ENCODE data around the gene ST6GALNAC5. TPM values are rescaled to one million over a fixed set of nuclear protein-coding genes. Genes with fewer than 3 reads are reported as not detected.

ST6GALNAC5 gene
- total and polyA plus RNA-seq, 9 donors: 2.9 to 21.0 (median 9.9) TPM

- Histone ChIP-seq H3K9me3 (no peaks in the 10 kb centered on the region), H3K4me1 (ENCODE audit: insufficient read depth) (no peaks in the 10 kb centered on the region), H3K36me3 (no peaks in the 10 kb centered on the region), H3K27ac (no peak overlapping the region), H3K4me3 (no peak overlapping the region), H3K27me3 (no peaks in the 10 kb centered on the region)
- intact Hi-C loops (cut with DNase I): no loop called here
- no peak for TF ChIP-seq CTCF (IDR thresholded peaks at IDR 0.05)
- TF ChIP-seq POLR2A (IDR thresholded peaks at IDR 0.05): no peak
- TF ChIP-seq EP300 (IDR thresholded peaks at IDR 0.05): no peak
- WGBS, 3 donors: 83 to 84% (median 84%) methylated on average over 2 of the region's 2 CpGs
- DNase-seq: no peak
Measured at GRCh38 chr1:76861149-76861548, 6.1 kb upstream of the ST6GALNAC5 start.

DNA sequence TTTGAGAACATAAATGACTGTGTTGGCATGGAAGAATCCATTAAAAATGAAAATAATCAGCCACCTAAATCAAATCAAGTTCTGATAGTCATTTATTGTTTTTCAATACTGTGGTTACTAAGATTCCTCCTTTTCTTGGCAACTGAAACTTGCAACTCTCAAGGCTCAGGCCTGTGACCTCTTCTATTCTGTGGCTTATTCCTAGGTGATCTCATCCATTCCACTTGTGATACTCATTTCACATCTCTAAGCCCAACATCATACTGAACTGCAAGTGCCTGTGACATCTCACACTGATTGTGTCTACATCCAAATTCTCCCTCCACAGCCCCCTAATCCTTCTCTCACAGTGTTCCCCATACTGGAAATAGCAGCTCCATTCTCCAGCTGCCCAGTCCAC lies 4.8 kb upstream of the ST6GALNAC5 start:
- Histone ChIP-seq H3K36me3 (no peaks in the 10 kb centered on the region), H3K9me3 (no peaks in the 10 kb centered on the region), H3K27me3 (no peaks in the 10 kb centered on the region), H3K27ac (no peak overlapping the region), H3K4me3 (no peak overlapping the region), H3K4me1 (ENCODE audit: insufficient read depth) (no peaks in the 10 kb centered on the region)
- intact Hi-C loops (cut with DNase I): no loop called here
- no peak for DNase-seq
- no peak for TF ChIP-seq CTCF (IDR thresholded peaks at IDR 0.05)
- no peak for TF ChIP-seq EP300 (IDR thresholded peaks at IDR 0.05)
- no peak for TF ChIP-seq POLR2A (IDR thresholded peaks at IDR 0.05)

- Histone ChIP-seq H3K4me3 (no peak overlapping the region), H3K9me3 (no peaks in the 10 kb centered on the region), H3K36me3 (no peaks in the 10 kb centered on the region), H3K27me3 (no peaks in the 10 kb centered on the region), H3K4me1 (ENCODE audit: insufficient read depth) (peaks cover 2% of the 10 kb centered on the region), H3K27ac (no peak overlapping the region)
- intact Hi-C loops (cut with DNase I): no loop called here
- TF ChIP-seq CTCF (IDR thresholded peaks at IDR 0.05) (no peak), POLR2A (IDR thresholded peaks at IDR 0.05) (no peak), EP300 (IDR thresholded peaks at IDR 0.05) (no peak)
- DNase-seq: no peak
- 50 to 60% (median 56%) methylated on average over 5 of the region's 5 CpGs for WGBS, 3 donors
Measured at GRCh38 chr1:76864383-76864782, 2.9 kb upstream of the ST6GALNAC5 start.

GRCh38 chr1:76865696-76866286 lies 1.5 kb upstream of the ST6GALNAC5 start:
- Histone ChIP-seq H3K27ac (no peak overlapping the region), H3K9me3 (no peaks in the 10 kb centered on the region), H3K36me3 (no peaks in the 10 kb centered on the region), H3K27me3 (no peaks in the 10 kb centered on the region), H3K4me1 (ENCODE audit: insufficient read depth) (peaks cover 2% of the 10 kb centered on the region), H3K4me3 (no peak overlapping the region)
- WGBS, 3 donors: 63 to 77% (median 69%) methylated on average over 2 of the region's 2 CpGs
- no peak for DNase-seq
- TF ChIP-seq POLR2A (IDR thresholded peaks at IDR 0.05) (no peak), EP300 (IDR thresholded peaks at IDR 0.05) (no peak), CTCF (IDR thresholded peaks at IDR 0.05) (no peak)
- intact Hi-C loops (cut with DNase I): no loop called here

All from ovary (tissue), 9 donors.